ENCODE measurements around the gene NSD2. TPM values are rescaled to one million over a fixed set of nuclear protein-coding genes. Genes with fewer than 3 reads are reported as not detected.

Gene NSD2
- total and polyA plus RNA-seq, 2 donors (not counting 1 experiment from before 2014, with no cell fraction given), result 26.6 to 68.4 TPM

- Histone ChIP-seq H3K27me3 (ENCODE audit: control insufficient read depth, insufficient read depth, low read length) (no peaks in the 10 kb centered on the region), H4K20me1 (ENCODE audit: control insufficient read depth, extremely low read depth, insufficient read depth, low read length) (no peaks in the 10 kb centered on the region), H3K36me3 (ENCODE audit: control insufficient read depth, insufficient read depth, low read length) (peaks cover 14% of the 10 kb centered on the region), H3K9me3 (ENCODE audit: control insufficient read depth, insufficient read depth, low read depth, low read length) (no peaks in the 10 kb centered on the region), H3K4me3 (replicated peaks in 1 of 4; ENCODE audit: control extremely low read depth in 1 of 4, insufficient read depth in 1 of 4, low read depth in 3 of 4, low read length in 4 of 4) (no peak overlapping the region), H3K4me1 (ENCODE audit: control insufficient read depth, extremely low read depth, insufficient read depth, low read length) (peaks cover 5% of the 10 kb centered on the region), H3K9ac (ENCODE audit: insufficient read depth, low read length) (no peak overlapping the region), H3K27ac (ENCODE audit: insufficient read depth, low read length) (no peak overlapping the region), H2AFZ (ENCODE audit: low read length) (no peak overlapping the region), H3K4me2 (ENCODE audit: extremely low read depth, insufficient read depth, low read length) (no peak overlapping the region), H3K79me2 (ENCODE audit: control insufficient read depth, insufficient read depth, low read length) (peaks cover 18% of the 10 kb centered on the region)
- DNase-seq (ENCODE audit: low read depth in 2 of 2), result no peak
- no peak for TF ChIP-seq EZH2 (IDR thresholded peaks at IDR 0.05; ENCODE audit: low read length, missing control alignments)
- TF ChIP-seq, protein P1, sequence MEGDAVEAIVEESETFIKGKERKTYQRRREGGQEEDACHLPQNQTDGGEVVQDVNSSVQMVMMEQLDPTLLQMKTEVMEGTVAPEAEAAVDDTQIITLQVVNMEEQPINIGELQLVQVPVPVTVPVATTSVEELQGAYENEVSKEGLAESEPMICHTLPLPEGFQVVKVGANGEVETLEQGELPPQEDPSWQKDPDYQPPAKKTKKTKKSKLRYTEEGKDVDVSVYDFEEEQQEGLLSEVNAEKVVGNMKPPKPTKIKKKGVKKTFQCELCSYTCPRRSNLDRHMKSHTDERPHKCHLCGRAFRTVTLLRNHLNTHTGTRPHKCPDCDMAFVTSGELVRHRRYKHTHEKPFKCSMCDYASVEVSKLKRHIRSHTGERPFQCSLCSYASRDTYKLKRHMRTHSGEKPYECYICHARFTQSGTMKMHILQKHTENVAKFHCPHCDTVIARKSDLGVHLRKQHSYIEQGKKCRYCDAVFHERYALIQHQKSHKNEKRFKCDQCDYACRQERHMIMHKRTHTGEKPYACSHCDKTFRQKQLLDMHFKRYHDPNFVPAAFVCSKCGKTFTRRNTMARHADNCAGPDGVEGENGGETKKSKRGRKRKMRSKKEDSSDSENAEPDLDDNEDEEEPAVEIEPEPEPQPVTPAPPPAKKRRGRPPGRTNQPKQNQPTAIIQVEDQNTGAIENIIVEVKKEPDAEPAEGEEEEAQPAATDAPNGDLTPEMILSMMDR (conservative IDR thresholded peaks at IDR 0.05 in 1 of 2, IDR thresholded peaks at IDR 0.05 in 1 of 2; ENCODE audit: low read depth in 1 of 2, low read length in 2 of 2), result no peak
Measured at GRCh38 chr4:1945124-1945895, 74.1 kb downstream of the NSD2 start.

- Histone ChIP-seq H2AFZ (ENCODE audit: low read length) (no peak overlapping the region), H4K20me1 (ENCODE audit: control insufficient read depth, extremely low read depth, insufficient read depth, low read length) (no peaks in the 10 kb centered on the region), H3K4me3 (replicated peaks in 1 of 4; ENCODE audit: control extremely low read depth in 1 of 4, insufficient read depth in 1 of 4, low read depth in 3 of 4, low read length in 4 of 4) (no peak overlapping the region), H3K27me3 (ENCODE audit: control insufficient read depth, insufficient read depth, low read length) (no peaks in the 10 kb centered on the region), H3K36me3 (ENCODE audit: control insufficient read depth, insufficient read depth, low read length) (peaks cover 9% of the 10 kb centered on the region), H3K9me3 (ENCODE audit: control insufficient read depth, insufficient read depth, low read depth, low read length) (no peaks in the 10 kb centered on the region), H3K79me2 (ENCODE audit: control insufficient read depth, insufficient read depth, low read length) (peaks cover 12% of the 10 kb centered on the region), H3K4me1 (ENCODE audit: control insufficient read depth, extremely low read depth, insufficient read depth, low read length) (no peaks in the 10 kb centered on the region), H3K4me2 (ENCODE audit: extremely low read depth, insufficient read depth, low read length) (no peak overlapping the region), H3K9ac (ENCODE audit: insufficient read depth, low read length) (no peak overlapping the region), H3K27ac (ENCODE audit: insufficient read depth, low read length) (no peak overlapping the region)
- no peak for TF ChIP-seq EZH2 (IDR thresholded peaks at IDR 0.05; ENCODE audit: low read length, missing control alignments)
- TF ChIP-seq, protein P1 (conservative IDR thresholded peaks at IDR 0.05 in 1 of 2, IDR thresholded peaks at IDR 0.05 in 1 of 2; ENCODE audit: low read depth in 1 of 2, low read length in 2 of 2), result no peak
- no peak for DNase-seq (ENCODE audit: low read depth in 2 of 2)
Measured at GRCh38 chr4:1945912-1946311, 74.7 kb downstream of the NSD2 start.

DNA sequence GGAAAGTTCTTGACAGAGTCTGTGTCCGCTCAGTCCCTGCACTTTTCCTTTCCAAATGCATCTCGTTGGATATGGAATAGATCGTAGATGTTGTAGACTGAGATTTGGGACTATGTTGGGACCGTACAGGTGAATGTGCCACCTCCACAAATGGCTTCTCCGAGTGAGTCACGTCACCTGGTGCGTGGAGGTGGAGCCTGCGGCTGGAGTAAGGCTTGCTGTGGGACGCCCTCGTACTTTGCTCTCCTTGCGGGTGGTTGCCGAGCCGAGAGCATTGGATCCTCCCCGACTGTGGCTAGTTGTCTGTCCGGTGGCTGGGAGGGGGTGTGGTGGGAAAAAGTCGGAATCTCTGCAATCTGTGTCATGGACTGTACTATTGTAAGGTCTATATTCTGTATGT lies 77.0 kb downstream of the NSD2 start:
- no peak overlapping the region for H3K9ac ChIP-seq (ENCODE audit: insufficient read depth, low read length)
- H3K27me3 ChIP-seq (ENCODE audit: control insufficient read depth, insufficient read depth, low read length), result no peaks in the 10 kb centered on the region
- H3K27ac ChIP-seq (ENCODE audit: insufficient read depth, low read length), result no peak overlapping the region
- TF ChIP-seq, protein P1 (conservative IDR thresholded peaks at IDR 0.05 in 1 of 2, IDR thresholded peaks at IDR 0.05 in 1 of 2; ENCODE audit: low read depth in 1 of 2, low read length in 2 of 2), result no peak
- TF ChIP-seq EZH2 (IDR thresholded peaks at IDR 0.05; ENCODE audit: low read length, missing control alignments), result no peak
- H3K4me2 ChIP-seq (ENCODE audit: extremely low read depth, insufficient read depth, low read length), result no peak overlapping the region
- peaks cover 8% of the 10 kb centered on the region for H3K79me2 ChIP-seq (ENCODE audit: control insufficient read depth, insufficient read depth, low read length)
- H3K36me3 ChIP-seq (ENCODE audit: control insufficient read depth, insufficient read depth, low read length), result peaks cover 19% of the 10 kb centered on the region
- H3K9me3 ChIP-seq (ENCODE audit: control insufficient read depth, insufficient read depth, low read depth, low read length), result no peaks in the 10 kb centered on the region
- no peaks in the 10 kb centered on the region for H3K4me1 ChIP-seq (ENCODE audit: control insufficient read depth, extremely low read depth, insufficient read depth, low read length)
- H2AFZ ChIP-seq (ENCODE audit: low read length), result no peak overlapping the region
- DNase-seq (ENCODE audit: low read depth in 2 of 2), result no peak
- no peak overlapping the region for H3K4me3 ChIP-seq (replicated peaks in 1 of 4; ENCODE audit: control extremely low read depth in 1 of 4, insufficient read depth in 1 of 4, low read depth in 3 of 4, low read length in 4 of 4)
- no peaks in the 10 kb centered on the region for H4K20me1 ChIP-seq (ENCODE audit: control insufficient read depth, extremely low read depth, insufficient read depth, low read length)

Data from fibroblast of lung (primary cell).